T-cell (primary cell): Measurements from ENCODE around the gene CELF5. TPM values are rescaled to one million over a fixed set of nuclear protein-coding genes. Genes with fewer than 3 reads are reported as not detected.

ENCODE experiments used
- ATAC-seq, 4 experiments: fragments of 200-7000 bp in 3 of 4; fragments of 150-1000 bp in 1 of 4; cut with Tn5 transposase; replicated peaks in 1 of 4; 1 replicate in 3 of 4; 2 replicates in 1 of 4; pipeline ENCODE4 v1.10.0; 2021; ENCODE audit warnings: moderate library complexity in 3 of 4, mild to moderate bottlenecking in 2 of 4, moderate number of reproducible peaks in 1 of 4
- CTCF ChIA-PET, 2 donors: fragments of 300-600 bp; sonication (Branson Sonifier 250); formaldehyde crosslinking; loops; one replicate each; lab custom pipeline; 2022; ENCODE audit warnings: antibody characterized with exemption in 2 of 2; lab: Charles Lee
- POLR2A ChIA-PET, 2 donors: fragments of 300-600 bp; sonication (Branson Sonifier 250); formaldehyde crosslinking; loops; one replicate each; lab custom pipeline; 2022; ENCODE audit warnings: antibody characterized with exemption in 2 of 2; lab: Charles Lee
- DNase-seq, 35 experiments: peaks; one replicate each; pipeline versions ENCODE4 v3.0.0 to v3.0.0-alpha.2; 2013 to 2023
- H3K27ac ChIP-seq: one replicate; pipeline ENCODE4 v1.5.1; 2013; ENCODE audit warnings: low read length
- H3K27me3 ChIP-seq, 2 experiments: replicated peaks in 1 of 2; 1 replicate in 1 of 2; 2 replicates in 1 of 2; pipeline versions ENCODE4 v1.6.1 to v1.7.0; 2013; ENCODE audit warnings: low read length in 1 of 2, mixed read lengths in 1 of 2; ENCODE audit not compliant: control insufficient read depth in 2 of 2, insufficient read depth in 2 of 2; ENCODE audit errors: extremely low read depth in 1 of 2
- H3K36me3 ChIP-seq, 2 donors: 1 replicate in 1 of 2; 2 replicates in 1 of 2; pipeline versions ENCODE4 v1.6.1 to v1.7.0; 2013; ENCODE audit warnings: low read length in 1 of 2; ENCODE audit not compliant: control insufficient read depth in 2 of 2, insufficient read depth in 1 of 2; ENCODE audit errors: extremely low read depth in 1 of 2
- H3K4me1 ChIP-seq, 2 experiments: 1 replicate in 1 of 2; 2 replicates in 1 of 2; pipeline versions ENCODE4 v1.6.1 to v1.7.0; 2013; ENCODE audit warnings: low read length in 2 of 2, mixed read lengths in 1 of 2; ENCODE audit not compliant: insufficient read depth in 2 of 2, control insufficient read depth in 1 of 2; ENCODE audit errors: extremely low read depth in 1 of 2
- H3K4me3 ChIP-seq, 2 donors: 1 replicate in 1 of 2; 2 replicates in 1 of 2; pipeline versions ENCODE4 v1.5.1 to v1.7.0; 2013; ENCODE audit warnings: mild to moderate bottlenecking in 2 of 2, low read length in 1 of 2, moderate library complexity in 1 of 2; ENCODE audit not compliant: control insufficient read depth in 1 of 2; ENCODE audit errors: extremely low read depth in 1 of 2
- H3K9me3 ChIP-seq: 2 replicates; pipeline ENCODE4 v1.7.0; 2013
- H3K27ac Mint-ChIP-seq, 2 donors: one replicate each; pipeline ENCODE4 v1.8.0; 2020 to 2021; ENCODE audit warnings: mild to moderate bottlenecking in 2 of 2, mixed read lengths in 2 of 2
- H3K27me3 Mint-ChIP-seq, 2 donors: one replicate each; pipeline ENCODE4 v1.8.0; 2021 to 2022; ENCODE audit warnings: mixed read lengths in 2 of 2
- H3K36me3 Mint-ChIP-seq: one replicate; pipeline ENCODE4 v1.8.0; 2021; ENCODE audit warnings: mixed read lengths
- H3K4me1 Mint-ChIP-seq, 3 donors: one replicate each; pipeline ENCODE4 v1.8.0; 2020 to 2022; ENCODE audit warnings: mixed read lengths in 3 of 3, mild to moderate bottlenecking in 1 of 3
- H3K4me3 Mint-ChIP-seq, 3 donors: one replicate each; pipeline ENCODE4 v1.8.0; 2020 to 2022; ENCODE audit warnings: mild to moderate bottlenecking in 3 of 3, mixed read lengths in 3 of 3, moderate library complexity in 3 of 3
- H3K9me3 Mint-ChIP-seq, 3 donors: one replicate each; pipeline ENCODE4 v1.8.0; 2020 to 2022; ENCODE audit warnings: mixed read lengths in 3 of 3
- WGBS: methylation state at CpG from one replicate; pipeline ENCODE4 v1.1.5; 2013; ENCODE audit warnings: missing lambda C conversion rate; ENCODE audit not compliant: insufficient coverage; 5-methylcytosine and 5-hydroxymethylcytosine counted together
- total RNA-seq, 35 experiments: library from RNA in 6 of 35; stranded (reverse) in 6 of 35; fragments of 120-200 nt in 1 of 35; gene quantifications; one replicate each; pipeline versions ENCODE4 v1.2.1 to v1.2.4 and lab custom pipeline; 2013 to 2026

The CELF5 gene
- total RNA-seq, 5 donors from 2014 or later (not counting 1 experiment from before 2014, with no cell fraction given): 0.23 to 1.9 (median 0.39) TPM; not detected in 1

DNA sequence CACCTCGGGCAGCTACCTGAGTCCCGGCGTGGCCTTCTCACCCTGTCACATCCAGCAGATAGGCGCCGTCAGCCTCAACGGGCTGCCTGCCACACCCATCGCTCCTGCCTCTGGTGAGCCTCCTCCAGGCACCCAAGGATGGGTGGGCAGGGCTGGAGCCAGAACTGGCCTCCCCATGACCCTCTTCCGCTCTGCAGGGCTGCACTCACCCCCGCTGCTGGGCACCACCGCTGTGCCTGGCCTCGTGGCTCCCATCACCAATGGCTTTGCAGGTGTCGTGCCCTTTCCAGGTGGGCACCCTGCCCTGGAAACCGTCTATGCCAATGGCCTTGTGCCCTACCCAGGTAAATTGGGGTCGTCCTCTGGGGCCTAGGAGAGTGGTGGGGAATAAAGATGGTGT, 57.7 kb downstream of the CELF5 start:
- ChIA-PET POLR2A (no interaction called here), CTCF (no interaction called here)
- no peaks in the 10 kb centered on the region for H3K9me3 ChIP-seq
- ATAC-seq (no peak), DNase-seq (no peak)
- H3K4me1 ChIP-seq: peaks cover 2 to 23% of the 10 kb centered on the region in 2 experiments
- 82% methylated on average over 12 of the region's 14 CpGs for WGBS
- Mint-ChIP-seq H3K36me3 (no peaks in the 10 kb centered on the region), H3K27me3 (peaks cover 4 to 15% of the 10 kb centered on the region in 2 donors), H3K4me3 (no peak overlapping the region), H3K27ac (no peak overlapping the region), H3K4me1 (peaks cover 0 to 19% (median 13%) of the 10 kb centered on the region in 3 donors), H3K9me3 (no peaks in the 10 kb centered on the region)
- no peak overlapping the region for H3K27ac ChIP-seq
- H3K36me3 ChIP-seq: no peaks in the 10 kb centered on the region
- peaks cover 0 to 45% of the 10 kb centered on the region in 2 experiments for H3K27me3 ChIP-seq
- no peak overlapping the region for H3K4me3 ChIP-seq

DNA sequence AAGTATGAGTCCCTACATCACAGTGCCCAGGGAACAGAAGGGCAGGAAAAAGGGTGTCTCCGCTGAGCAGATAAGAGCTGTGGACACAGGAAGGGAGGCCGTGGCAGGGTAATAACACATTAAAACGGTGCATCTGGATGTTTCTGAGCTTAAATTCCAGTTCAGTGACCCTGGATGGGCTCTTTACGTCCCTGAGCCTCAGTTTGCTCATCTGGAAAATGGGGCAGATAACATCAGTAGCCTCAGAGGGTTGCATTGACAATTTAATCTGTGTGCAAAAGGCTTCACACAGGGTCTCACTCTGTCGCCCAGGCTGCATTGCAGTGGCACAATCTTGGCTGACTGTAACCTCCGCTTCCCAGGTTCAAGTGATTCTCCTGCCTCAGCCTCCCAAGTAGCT, 58.1 kb downstream of the CELF5 start:
- DNase-seq (no peak), ATAC-seq (no peak)
- Histone ChIP-seq H3K36me3 (no peaks in the 10 kb centered on the region), H3K27me3 (peaks cover 0 to 45% of the 10 kb centered on the region in 2 experiments), H3K27ac (no peak overlapping the region), H3K9me3 (no peaks in the 10 kb centered on the region), H3K4me1 (peaks cover 2 to 23% of the 10 kb centered on the region in 2 experiments), H3K4me3 (no peak overlapping the region)
- H3K36me3 Mint-ChIP-seq: no peaks in the 10 kb centered on the region
- ChIA-PET POLR2A (no interaction called here), CTCF (no interaction called here)
- H3K27ac Mint-ChIP-seq: no peak overlapping the region
- H3K9me3 Mint-ChIP-seq: no peaks in the 10 kb centered on the region
- 61% methylated on average over 5 of the region's 6 CpGs for WGBS
- H3K4me3 Mint-ChIP-seq: no peak overlapping the region
- H3K27me3 Mint-ChIP-seq: peaks cover 5 to 15% of the 10 kb centered on the region in 2 donors
- peaks cover 0 to 16% (median 13%) of the 10 kb centered on the region in 3 donors for H3K4me1 Mint-ChIP-seq

GRCh38 chr19:3283246-3283751, 58.8 kb downstream of the CELF5 start:
- CTCF ChIA-PET: interaction anchor here in 1 of 2 donors (0.6 kb wide), 1 partner anchor 1011 kb away, joined by 3 read pairs; no protein-coding TSS in a partner anchor
- POLR2A ChIA-PET: no interaction called here
- H3K27ac ChIP-seq: no peak overlapping the region
- ATAC-seq: no peak
- H3K4me1 ChIP-seq: peaks cover 2 to 23% of the 10 kb centered on the region in 2 experiments
- no peak overlapping the region for H3K4me3 ChIP-seq
- H3K27me3 ChIP-seq: peaks cover 0 to 45% of the 10 kb centered on the region in 2 experiments
- Mint-ChIP-seq H3K9me3 (no peaks in the 10 kb centered on the region), H3K36me3 (no peaks in the 10 kb centered on the region), H3K27ac (no peak overlapping the region), H3K4me3 (no peak overlapping the region), H3K27me3 (peaks cover 8 to 21% of the 10 kb centered on the region in 2 donors), H3K4me1 (peaks cover 0 to 16% (median 13%) of the 10 kb centered on the region in 3 donors)
- 92% methylated on average over 6 of the region's 7 CpGs for WGBS
- H3K9me3 ChIP-seq: no peaks in the 10 kb centered on the region
- DNase-seq: no peak
- no peaks in the 10 kb centered on the region for H3K36me3 ChIP-seq

- Histone ChIP-seq H3K9me3 (no peaks in the 10 kb centered on the region), H3K27ac (no peak overlapping the region), H3K4me1 (peaks cover 2 to 23% of the 10 kb centered on the region in 2 experiments), H3K27me3 (peaks cover 0 to 45% of the 10 kb centered on the region in 2 experiments), H3K36me3 (no peaks in the 10 kb centered on the region), H3K4me3 (peak overlapping the region; percentile 10 to 41)
- no peak for ATAC-seq
- Mint-ChIP-seq H3K4me3 (peak overlapping the region in 1 of 3 donors; percentile 60), H3K27me3 (peaks cover 8 to 24% of the 10 kb centered on the region in 2 donors), H3K4me1 (peaks cover 0 to 16% (median 13%) of the 10 kb centered on the region in 3 donors), H3K36me3 (no peaks in the 10 kb centered on the region), H3K27ac (no peak overlapping the region), H3K9me3 (no peaks in the 10 kb centered on the region)
- WGBS: 76% methylated on average over 8 of the region's 17 CpGs
- ChIA-PET POLR2A (no interaction called here), CTCF (interaction anchor here in 1 of 2 donors (0.6 kb wide), 1 partner anchor 1012 kb away, joined by 3 read pairs; no protein-coding TSS in a partner anchor)
- no peak for DNase-seq
Measured at GRCh38 chr19:3283886-3284657, 59.6 kb downstream of the CELF5 start.

- no peaks in the 10 kb centered on the region for H3K36me3 Mint-ChIP-seq
- 9% methylated on average over 16 of the region's 38 CpGs for WGBS
- CTCF ChIA-PET: no interaction called here
- peaks cover 8 to 26% of the 10 kb centered on the region in 2 donors for H3K27me3 Mint-ChIP-seq
- H3K27ac Mint-ChIP-seq: no peak overlapping the region
- ATAC-seq: peak; percentile 76 to 77 (median 76)
- peaks cover 0 to 16% (median 13%) of the 10 kb centered on the region in 3 donors for H3K4me1 Mint-ChIP-seq
- Histone ChIP-seq H3K27me3 (peaks cover 0 to 49% of the 10 kb centered on the region in 2 experiments), H3K36me3 (no peaks in the 10 kb centered on the region), H3K4me1 (peaks cover 2 to 23% of the 10 kb centered on the region in 2 experiments), H3K27ac (no peak overlapping the region), H3K9me3 (no peaks in the 10 kb centered on the region), H3K4me3 (peak overlapping the region; percentile 10 to 41)
- POLR2A ChIA-PET: interaction anchor here in 1 of 2 donors (0.6 kb wide), 1 partner anchor 55 kb away, joined by 4 read pairs; no protein-coding TSS in a partner anchor
- peak overlapping the region in 2 of 3 donors; percentile 25 to 60 for H3K4me3 Mint-ChIP-seq
- peak in 34 of 35 experiments; percentile 29 to 80 (median 70) for DNase-seq
- H3K9me3 Mint-ChIP-seq: no peaks in the 10 kb centered on the region
Measured at GRCh38 chr19:3284759-3285646, 60.5 kb downstream of the CELF5 start.
